GM18873 (cell line): Measurements from ENCODE around the gene COL18A1.

Experiments used
- ATAC-seq: cut with Tn5 transposase; IDR thresholded peaks from one replicate; pipeline ENCODE4 v1.9.1; 2021; ENCODE audit warnings: mild to moderate bottlenecking, moderate library complexity, moderate number of reproducible peaks; ENCODE audit not compliant: unreplicated experiment, low FRiP score

The COL18A1 gene

GRCh38 chr21:45536301-45537081 is 131.5 kb downstream of the COL18A1 start:
- no peak for ATAC-seq

GRCh38 chr21:45537111-45537745 is 132.3 kb downstream of the COL18A1 start:
- ATAC-seq: no peak

DNA sequence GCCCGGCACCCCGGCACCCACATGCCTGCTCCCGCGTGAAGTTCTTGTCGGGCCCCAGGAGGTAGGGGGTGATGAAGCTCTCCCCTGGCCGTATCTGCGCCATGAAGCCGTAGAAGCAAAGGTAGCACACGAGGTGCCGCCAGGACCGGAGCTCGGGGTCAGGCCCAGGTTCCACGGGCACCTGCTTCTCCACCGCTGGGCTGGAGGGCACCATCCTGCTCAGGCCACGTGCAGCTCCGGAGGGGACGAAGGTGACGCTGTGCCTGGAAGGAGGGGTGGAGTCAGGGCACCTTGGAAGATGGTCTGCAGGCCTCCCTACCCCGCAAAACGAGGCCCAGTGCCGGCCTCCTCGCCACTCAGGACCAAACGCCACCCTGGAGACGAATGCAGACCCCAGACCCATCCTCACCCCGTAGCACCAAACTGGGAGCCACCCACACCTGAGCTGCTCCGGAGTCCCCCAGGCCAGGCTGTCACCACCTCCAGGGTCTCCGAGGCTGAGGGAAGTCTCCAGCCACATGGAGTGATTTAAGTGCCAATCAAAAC is 132.9 kb downstream of the COL18A1 start:
- no peak for ATAC-seq

GRCh38 chr21:45538381-45539045 is 133.5 kb downstream of the COL18A1 start:
- ATAC-seq: no peak

DNA sequence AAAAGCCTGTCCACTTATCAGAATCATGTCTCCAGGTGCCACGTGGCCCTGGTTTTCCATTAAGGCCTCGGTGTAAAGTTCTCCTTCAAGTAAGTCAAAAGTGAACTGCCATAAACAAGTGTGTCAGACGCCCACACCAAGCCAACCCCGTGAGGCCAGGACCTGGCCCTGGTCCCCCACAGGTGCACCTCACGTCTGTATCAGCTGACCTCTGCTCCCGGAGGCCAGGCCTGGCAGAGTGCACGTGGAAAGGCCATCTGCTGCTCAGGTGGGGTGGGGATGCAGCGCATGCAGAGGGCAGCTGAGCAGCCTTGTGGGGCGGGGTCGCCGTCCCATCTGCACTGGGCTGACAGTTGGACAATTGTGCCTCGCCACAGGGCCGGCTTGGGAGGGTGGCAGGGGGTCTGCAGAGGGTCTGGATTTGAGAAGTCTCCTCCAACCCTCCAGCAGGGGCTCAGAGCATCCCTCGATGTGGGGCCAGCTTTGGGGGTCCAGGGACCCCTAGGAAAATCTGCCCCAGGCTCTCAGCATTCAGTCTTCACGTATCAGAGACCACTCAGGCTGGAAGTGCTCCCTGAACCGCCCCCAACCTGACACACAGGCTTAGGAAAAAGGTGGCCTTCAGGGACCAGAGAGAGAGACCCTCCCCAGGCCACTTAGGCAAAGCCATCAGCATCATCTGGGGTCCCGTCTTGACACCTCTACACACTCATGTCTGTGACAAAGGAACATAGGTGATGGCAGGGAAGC is 134.3 kb downstream of the COL18A1 start:
- ATAC-seq: no peak

- ATAC-seq: no peak
Observed at GRCh38 chr21:45539796-45540600, 135.0 kb downstream of the COL18A1 start.

DNA sequence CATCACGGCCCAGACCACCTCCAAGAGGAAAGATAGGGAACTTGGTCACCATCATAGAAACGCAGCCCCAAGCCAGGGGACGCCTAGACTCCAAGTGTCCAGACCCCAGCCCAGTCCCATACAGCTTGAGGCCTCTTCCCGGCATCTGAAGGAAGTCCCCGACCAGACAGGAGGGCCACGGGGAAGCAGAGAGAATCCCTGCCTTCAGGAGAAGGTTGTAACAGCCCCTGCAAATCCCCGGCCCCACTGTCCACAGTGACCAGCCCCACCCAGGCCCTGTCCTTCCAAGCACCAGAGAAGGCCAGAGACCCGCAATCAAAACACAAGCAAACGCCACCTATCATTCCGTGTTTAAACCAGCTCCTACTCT is 135.6 kb downstream of the COL18A1 start:
- ATAC-seq: no peak

DNA sequence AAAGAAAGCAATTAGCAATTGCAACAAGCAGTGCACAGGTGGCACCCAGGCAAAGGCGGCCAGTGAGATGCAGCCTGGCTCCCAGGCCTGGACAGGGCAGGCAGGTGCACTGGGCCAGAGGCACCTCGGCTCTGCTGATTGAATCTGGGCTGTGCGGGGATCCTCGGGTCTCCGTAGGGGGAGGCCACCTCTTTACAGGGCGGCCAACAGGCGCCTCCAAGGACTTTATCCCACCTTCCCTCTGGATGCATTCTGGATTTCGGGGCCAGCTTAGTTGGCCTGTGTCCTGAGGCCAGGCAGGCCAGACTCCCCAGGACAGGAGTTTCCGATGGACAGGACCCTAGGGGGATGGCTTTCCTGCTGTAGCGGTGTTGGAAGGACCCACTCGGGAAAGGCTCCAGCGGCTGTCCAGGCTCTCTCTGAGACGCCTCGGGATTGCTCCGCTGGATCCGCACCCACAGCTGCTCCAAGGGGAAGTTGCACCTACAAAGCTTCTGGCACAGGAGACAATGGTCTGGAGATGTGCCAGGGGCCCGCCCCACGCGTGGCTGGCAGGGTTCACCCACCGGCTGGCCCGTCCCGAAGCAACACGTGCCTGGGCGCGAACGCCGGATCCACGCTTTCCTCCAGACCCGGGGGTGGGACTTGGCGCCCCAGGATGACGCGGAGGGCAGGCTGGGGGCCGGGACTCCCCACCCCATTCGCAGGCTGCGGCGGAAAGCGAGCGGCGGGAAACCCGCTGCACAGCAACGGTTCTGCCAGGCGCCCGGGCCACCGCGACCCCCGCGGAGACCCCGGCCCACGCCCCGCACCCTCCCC is 136.5 kb downstream of the COL18A1 start:
- no peak for ATAC-seq

GRCh38 chr21:45542242-45542666 is 137.3 kb downstream of the COL18A1 start, which contains the start of gene SLC19A1:
Gene SLC19A1, minus strand, starts transcription at chr21:45542440. Its CDS starts 4,481 bp downstream, at chr21:45537959.
- no peak for ATAC-seq

DNA sequence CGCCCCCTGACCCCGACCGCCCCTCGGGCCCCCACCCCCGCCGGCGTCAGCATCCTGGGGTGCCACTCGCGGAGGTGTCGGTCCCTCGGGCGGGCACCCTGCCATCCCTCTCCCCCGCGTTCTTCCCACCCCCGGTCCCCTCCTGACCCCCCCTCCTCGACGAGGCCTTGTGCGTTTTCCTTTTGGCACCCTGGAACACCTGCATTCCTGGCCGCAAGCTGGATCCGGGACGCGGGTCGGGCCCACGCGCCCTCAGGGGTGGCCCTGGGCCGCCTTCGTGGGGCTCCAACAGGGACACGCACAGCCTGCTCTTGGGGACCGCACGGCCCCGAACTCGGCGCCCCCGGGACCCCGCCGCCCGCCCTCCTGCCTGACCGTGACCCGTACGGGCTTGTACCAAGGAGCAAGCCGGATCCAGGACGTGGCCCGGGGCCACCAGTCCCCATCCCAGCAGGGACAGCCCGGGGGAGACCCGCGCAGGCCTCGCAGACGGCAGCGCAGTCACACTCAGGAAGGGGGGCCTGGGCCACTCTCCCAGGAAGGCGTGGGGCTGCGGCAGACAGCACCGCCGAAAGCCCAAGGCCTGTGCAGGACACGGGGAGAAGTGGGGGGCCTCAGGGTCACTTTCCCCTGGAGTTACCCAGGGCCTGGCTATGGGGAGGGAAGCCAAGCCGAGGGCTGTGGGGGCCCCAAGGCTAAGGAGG is 137.9 kb downstream of the COL18A1 start:
- no peak for ATAC-seq

- ATAC-seq: no peak
Observed at GRCh38 chr21:45543371-45543709, 138.4 kb downstream of the COL18A1 start.

GRCh38 chr21:45543710-45544448 is 138.9 kb downstream of the COL18A1 start:
- no peak for ATAC-seq

- ATAC-seq: no peak
Observed at GRCh38 chr21:45544449-45545235, 139.7 kb downstream of the COL18A1 start.

DNA sequence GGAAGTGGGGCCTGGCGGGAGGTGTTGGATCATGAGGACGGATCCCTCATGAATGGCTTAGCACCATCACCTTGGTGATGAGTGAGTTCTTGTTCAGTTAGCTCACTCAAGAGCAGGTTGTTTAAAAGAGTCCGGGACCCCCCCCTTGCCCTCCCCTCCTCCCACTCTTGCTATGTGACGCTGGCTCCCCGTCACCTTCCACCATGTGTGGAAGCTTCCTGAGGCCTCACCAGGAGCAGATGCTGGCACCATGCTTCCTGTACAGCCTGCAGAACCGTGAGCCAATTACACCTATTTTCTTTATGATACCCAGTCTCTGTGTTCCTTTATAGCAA is 140.2 kb downstream of the COL18A1 start:
- no peak for ATAC-seq

GRCh38 chr21:45545691-45546531 is 140.9 kb downstream of the COL18A1 start:
- ATAC-seq: no peak
